ENCODE data around the gene CCDC34.
A peak's percentile ranks its signal among the peaks of the same experiment; 100 is the strongest.

CCDC34 gene

DNA sequence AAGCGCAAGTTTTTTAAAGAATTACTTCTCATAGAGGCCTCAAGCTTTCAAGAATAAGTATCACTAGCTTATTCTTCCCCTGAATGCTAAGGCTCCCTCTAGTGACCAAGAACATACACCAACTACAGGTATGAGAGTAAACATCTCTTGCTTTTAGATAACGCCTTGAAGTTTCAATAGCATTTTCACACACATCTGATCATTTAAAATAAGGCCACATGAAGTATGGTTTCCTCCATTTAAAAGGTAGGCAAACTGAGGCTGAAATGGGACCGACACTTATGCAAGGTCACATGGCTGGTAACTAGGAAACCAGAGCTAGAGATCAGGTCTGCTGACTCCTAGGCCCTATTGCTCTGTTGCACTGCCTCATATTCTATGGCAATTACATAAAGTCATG, 66.5 kb downstream of the CCDC34 start:
- TF ChIP-seq, protein P1, sequence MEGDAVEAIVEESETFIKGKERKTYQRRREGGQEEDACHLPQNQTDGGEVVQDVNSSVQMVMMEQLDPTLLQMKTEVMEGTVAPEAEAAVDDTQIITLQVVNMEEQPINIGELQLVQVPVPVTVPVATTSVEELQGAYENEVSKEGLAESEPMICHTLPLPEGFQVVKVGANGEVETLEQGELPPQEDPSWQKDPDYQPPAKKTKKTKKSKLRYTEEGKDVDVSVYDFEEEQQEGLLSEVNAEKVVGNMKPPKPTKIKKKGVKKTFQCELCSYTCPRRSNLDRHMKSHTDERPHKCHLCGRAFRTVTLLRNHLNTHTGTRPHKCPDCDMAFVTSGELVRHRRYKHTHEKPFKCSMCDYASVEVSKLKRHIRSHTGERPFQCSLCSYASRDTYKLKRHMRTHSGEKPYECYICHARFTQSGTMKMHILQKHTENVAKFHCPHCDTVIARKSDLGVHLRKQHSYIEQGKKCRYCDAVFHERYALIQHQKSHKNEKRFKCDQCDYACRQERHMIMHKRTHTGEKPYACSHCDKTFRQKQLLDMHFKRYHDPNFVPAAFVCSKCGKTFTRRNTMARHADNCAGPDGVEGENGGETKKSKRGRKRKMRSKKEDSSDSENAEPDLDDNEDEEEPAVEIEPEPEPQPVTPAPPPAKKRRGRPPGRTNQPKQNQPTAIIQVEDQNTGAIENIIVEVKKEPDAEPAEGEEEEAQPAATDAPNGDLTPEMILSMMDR (IDR thresholded peaks at IDR 0.05), result peak; percentile 25
- no peak for DNase-seq (ENCODE audit: low spot score)
- Histone ChIP-seq H3K27ac (no peak overlapping the region), H3K4me3 (no peak overlapping the region)

DNA sequence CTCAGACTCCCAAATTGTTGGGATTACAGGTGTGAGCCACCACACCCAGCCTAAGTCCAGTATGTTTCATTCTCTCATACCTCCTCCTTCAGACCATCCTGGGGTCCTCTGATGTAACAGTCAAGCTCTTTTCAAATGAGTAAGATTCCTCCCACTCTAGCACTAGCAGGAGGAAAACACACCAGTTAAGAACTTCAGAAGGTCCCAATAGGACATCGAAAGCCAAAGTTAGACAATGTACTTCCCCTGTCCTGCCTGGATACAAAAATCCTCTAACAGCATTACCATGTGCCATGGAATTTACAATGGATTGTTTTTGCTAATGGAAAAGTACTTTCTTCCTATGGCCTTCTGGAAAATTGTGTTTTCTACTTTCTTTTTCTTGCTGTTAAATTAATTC, 67.1 kb downstream of the CCDC34 start:
- no peak overlapping the region for H3K4me3 ChIP-seq
- no peak overlapping the region for H3K27ac ChIP-seq
- DNase-seq (ENCODE audit: low spot score), result no peak
- TF ChIP-seq, protein P1 (IDR thresholded peaks at IDR 0.05), result no peak

DNA sequence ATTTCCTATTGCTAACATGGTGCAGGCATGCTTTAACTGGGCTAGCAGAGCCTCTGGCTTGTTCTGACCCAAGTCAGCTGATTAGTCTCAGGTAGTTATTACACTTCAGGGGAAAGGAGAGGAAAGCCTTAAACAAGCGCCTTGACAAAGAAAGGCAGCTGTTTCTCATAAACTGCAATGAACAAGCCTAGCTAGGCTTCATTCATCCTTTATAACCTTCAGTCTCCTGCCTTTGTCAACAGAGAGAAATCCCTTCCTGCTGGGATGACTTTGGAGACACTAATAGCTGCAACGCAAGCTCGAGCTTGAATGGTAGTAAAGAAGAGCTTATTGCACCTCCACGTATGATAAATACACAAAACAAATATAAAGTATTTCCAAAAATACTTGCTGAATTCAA, 68.4 kb downstream of the CCDC34 start:
- no peak for DNase-seq (ENCODE audit: low spot score)
- Histone ChIP-seq H3K27ac (no peak overlapping the region), H3K4me3 (no peak overlapping the region)
- TF ChIP-seq, protein P1 (IDR thresholded peaks at IDR 0.05), result no peak

DNA sequence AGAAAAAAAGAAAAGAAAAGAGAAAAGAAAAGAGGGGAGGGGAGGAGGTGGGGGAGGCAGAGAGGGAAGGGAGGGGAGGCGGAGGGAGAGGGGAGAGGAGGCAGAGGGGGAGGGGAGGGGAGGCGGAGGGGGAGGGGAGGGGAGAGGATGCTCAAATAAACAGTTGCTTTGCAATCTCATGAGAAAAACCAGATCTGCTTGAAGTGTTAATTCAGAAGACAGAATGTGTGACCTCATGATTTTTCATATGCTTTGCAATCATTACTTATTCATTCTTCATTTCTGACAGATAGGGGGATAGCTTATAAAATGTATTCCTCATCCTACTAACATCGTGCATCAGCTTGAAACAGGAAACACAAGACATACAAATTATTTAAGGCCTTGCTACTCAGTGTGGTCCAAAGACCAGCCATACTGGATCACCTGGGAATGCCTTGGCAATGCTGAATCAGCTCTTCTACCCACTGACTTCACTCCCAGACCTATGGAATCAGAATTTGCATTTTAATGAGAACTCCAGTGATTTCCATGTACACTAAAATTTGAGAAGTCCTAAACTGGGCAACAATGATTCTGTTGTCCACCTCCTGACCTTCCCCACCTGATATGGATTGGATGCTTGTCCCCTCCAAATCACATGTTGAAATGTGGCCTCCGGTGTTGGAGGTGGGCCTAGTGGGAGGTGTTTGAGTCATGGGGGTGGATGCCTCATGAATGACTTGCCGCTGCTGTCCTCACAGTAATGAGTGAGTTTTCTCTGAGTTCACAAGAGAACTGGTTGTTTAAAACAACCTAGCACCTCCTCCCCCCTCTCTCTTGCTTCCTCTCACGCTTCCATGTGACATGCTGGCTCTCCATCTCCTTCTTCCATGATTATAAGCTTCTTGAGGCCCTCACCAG, 69.2 kb downstream of the CCDC34 start:
- no peak for DNase-seq (ENCODE audit: low spot score)
- TF ChIP-seq, protein P1 (IDR thresholded peaks at IDR 0.05), result no peak
- H3K27ac ChIP-seq, result no peak overlapping the region
- H3K4me3 ChIP-seq, result no peak overlapping the region

DNA sequence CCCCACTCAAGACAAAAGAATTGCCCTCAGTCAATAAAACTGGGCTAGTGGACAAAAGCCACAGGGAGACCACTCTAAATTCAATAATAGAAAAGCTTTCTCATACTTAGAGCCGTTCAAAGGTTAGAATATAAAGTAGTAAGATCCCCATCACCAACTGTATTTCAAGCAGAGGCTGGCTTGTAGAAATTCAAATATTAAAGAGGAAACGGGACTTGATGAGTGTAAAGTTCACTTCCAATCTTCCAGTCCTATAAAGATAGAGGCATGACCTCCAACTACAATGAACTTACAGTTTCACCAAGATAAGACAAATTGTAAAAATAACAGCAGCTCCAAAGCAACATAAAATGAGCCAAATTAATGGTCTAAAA, 70.4 kb downstream of the CCDC34 start:
- Histone ChIP-seq H3K4me3 (no peak overlapping the region), H3K27ac (no peak overlapping the region)
- TF ChIP-seq, protein P1 (IDR thresholded peaks at IDR 0.05), result no peak
- no peak for DNase-seq (ENCODE audit: low spot score)

DNA sequence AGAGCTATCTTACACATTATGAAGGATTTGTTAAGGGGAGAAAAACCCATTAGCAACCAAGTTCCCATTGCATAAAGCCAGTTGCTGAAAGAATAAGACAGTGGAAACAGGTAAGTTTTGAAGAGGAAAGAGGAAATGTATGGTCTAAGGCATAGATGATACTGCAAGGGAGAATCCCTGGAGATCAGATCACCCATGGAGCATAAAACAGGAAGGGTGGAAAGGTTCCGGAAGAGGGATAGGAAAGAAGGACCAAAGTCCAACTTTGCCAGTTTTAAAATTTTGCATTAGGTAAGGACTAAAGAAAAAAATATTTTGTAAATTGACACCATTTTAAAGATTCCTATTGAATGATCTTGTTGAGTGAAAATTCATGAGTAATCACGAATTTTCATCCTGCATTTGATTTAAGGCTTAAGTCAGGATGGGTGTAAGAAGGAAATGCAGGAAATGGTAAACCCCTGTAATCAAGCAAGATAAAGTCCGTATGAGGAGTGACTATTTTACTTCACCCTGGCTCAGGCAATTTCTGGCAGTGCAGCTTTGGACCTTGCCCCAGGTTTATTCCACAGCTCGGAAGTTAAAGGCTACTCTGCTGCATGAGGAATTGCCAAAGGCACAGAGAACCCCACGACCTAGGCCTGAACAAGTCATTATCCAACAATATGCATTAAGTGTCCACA, 70.9 kb downstream of the CCDC34 start:
- Histone ChIP-seq H3K4me3 (no peak overlapping the region), H3K27ac (no peak overlapping the region)
- no peak for DNase-seq (ENCODE audit: low spot score)
- TF ChIP-seq, protein P1 (IDR thresholded peaks at IDR 0.05), result no peak
